HEK293 (cell line): ENCODE measurements around the gene MYBPH.
A peak's percentile ranks its signal among the peaks of the same experiment; 100 is the strongest.

Source experiments
- CTCF ChIA-PET: fragments of 350-600 bp; formaldehyde crosslinking; extraction: SDS; loops from one replicate; lab custom pipeline; 2021; ENCODE audit warnings: antibody characterized with exemption; lab: Yijun Ruan, JAX
- POLR2A ChIA-PET: fragments of 300-600 bp; formaldehyde crosslinking; extraction: SDS; loops from one replicate; lab custom pipeline; 2020; ENCODE audit warnings: antibody characterized with exemption, inconsistent platforms; lab: Yijun Ruan, JAX
- H3K27ac ChIP-seq: fragments of 200-500 bp; sonication (Bioruptor generic); 2 replicates; pipeline ENCODE4 v1.5.1; 2014; ENCODE audit warnings: low read depth, low read length, control low read depth, inconsistent platforms; ENCODE audit errors: extremely low read depth
- H3K36me3 ChIP-seq, 2 experiments: fragments of 200-500 bp in 1 of 2; sonication (Bioruptor generic) in 1 of 2; 1 replicate in 1 of 2; 2 replicates in 1 of 2; pipeline ENCODE4 v1.5.1; 2014 to 2017; ENCODE audit warnings: inconsistent platforms in 2 of 2, low read length in 2 of 2; ENCODE audit not compliant: control insufficient read depth in 2 of 2, insufficient read depth in 1 of 2
- H3K4me1 ChIP-seq: fragments of 200-500 bp; sonication (Bioruptor generic); 2 replicates; pipeline ENCODE4 v1.5.1; 2014; ENCODE audit warnings: mild to moderate bottlenecking, low read length, inconsistent platforms; ENCODE audit not compliant: control insufficient read depth, insufficient read depth
- H3K4me3 ChIP-seq: 2 replicates; pipeline ENCODE4 v1.5.1; 2011; ENCODE audit warnings: low read depth, mild to moderate bottlenecking, control low read depth, low read length, moderate library complexity
- H3K9me3 ChIP-seq: fragments of 200-500 bp; sonication (Bioruptor generic); 2 replicates; pipeline ENCODE4 v1.5.1; 2014; ENCODE audit warnings: low read depth, low read length, inconsistent platforms; ENCODE audit not compliant: control insufficient read depth, insufficient read depth
- GLIS1 ChIP-seq: fragments of 450-650 bp; formaldehyde crosslinking; IDR thresholded peaks from 2 replicates; pipeline ENCODE4 v1.5.1; 2016; ENCODE audit warnings: missing biosample characterization, missing genetic modification characterization
- HIC1 ChIP-seq: fragments of 450-650 bp; formaldehyde crosslinking; IDR thresholded peaks from 2 replicates; pipeline ENCODE4 v1.5.1; 2016; ENCODE audit warnings: missing biosample characterization, missing genetic modification characterization
- PATZ1 ChIP-seq: fragments of 450-650 bp; formaldehyde crosslinking; IDR thresholded peaks from 2 replicates; pipeline ENCODE4 v1.5.1; 2016; ENCODE audit warnings: missing biosample characterization, missing genetic modification characterization
- ZFHX2 ChIP-seq: fragments of 450-650 bp; formaldehyde crosslinking; conservative IDR thresholded peaks from 2 replicates; pipeline ENCODE4 v1.5.1; 2016; ENCODE audit warnings: missing biosample characterization, missing genetic modification characterization
- ZFP69B ChIP-seq: fragments of 450-650 bp; formaldehyde crosslinking; IDR thresholded peaks from 2 replicates; pipeline ENCODE4 v1.5.1; 2016; ENCODE audit warnings: missing biosample characterization, missing genetic modification characterization
- ZIC2 ChIP-seq: fragments of 450-650 bp; formaldehyde crosslinking; IDR thresholded peaks from 2 replicates; pipeline ENCODE4 v1.5.1; 2016; ENCODE audit warnings: missing biosample characterization, missing genetic modification characterization
- ZNF23 ChIP-seq: fragments of 450-650 bp; formaldehyde crosslinking; IDR thresholded peaks from 2 replicates; pipeline ENCODE4 v1.5.1; 2016; ENCODE audit warnings: missing biosample characterization, missing genetic modification characterization, borderline replicate concordance
- ZNF274 ChIP-seq, 2 experiments: fragments of 200-500 bp in 1 of 2; fragments of 450-650 bp in 1 of 2; sonication (Bioruptor generic) in 1 of 2; formaldehyde crosslinking in 1 of 2; IDR thresholded peaks; 2 replicates each; pipeline versions ENCODE4 v1.5.1 to v1.6.1; 2014 to 2016; ENCODE audit warnings: borderline replicate concordance in 1 of 2, inconsistent platforms in 1 of 2, low read length in 1 of 2, missing biosample characterization in 1 of 2, missing genetic modification characterization in 1 of 2
- ZNF335 ChIP-seq: fragments of 450-650 bp; formaldehyde crosslinking; conservative IDR thresholded peaks from 2 replicates; pipeline ENCODE4 v1.5.1; 2016; ENCODE audit warnings: missing biosample characterization, missing genetic modification characterization
- ZNF521 ChIP-seq: fragments of 450-650 bp; formaldehyde crosslinking; IDR thresholded peaks from 2 replicates; pipeline ENCODE4 v1.5.1; 2017; ENCODE audit warnings: missing biosample characterization, mild to moderate bottlenecking, missing genetic modification characterization
- ZNF561 ChIP-seq: fragments of 450-650 bp; IDR thresholded peaks from 2 replicates; pipeline ENCODE4 v1.5.1; 2018; ENCODE audit warnings: missing biosample characterization, missing genetic modification characterization, borderline replicate concordance
- ZNF639 ChIP-seq: fragments of 450-650 bp; formaldehyde crosslinking; IDR thresholded peaks from 2 replicates; pipeline ENCODE4 v1.5.1; 2016; ENCODE audit warnings: missing biosample characterization, missing genetic modification characterization
- ZNF692 ChIP-seq: fragments of 450-650 bp; formaldehyde crosslinking; IDR thresholded peaks from 2 replicates; pipeline ENCODE4 v1.5.1; 2016; ENCODE audit warnings: missing biosample characterization, missing genetic modification characterization
- ZNF707 ChIP-seq: fragments of 450-650 bp; formaldehyde crosslinking; IDR thresholded peaks from 2 replicates; pipeline ENCODE4 v1.5.1; 2016; ENCODE audit warnings: missing biosample characterization, missing genetic modification characterization
- ZNF785 ChIP-seq: fragments of 450-650 bp; formaldehyde crosslinking; IDR thresholded peaks from 2 replicates; pipeline ENCODE4 v1.5.1; 2016; ENCODE audit warnings: missing biosample characterization, missing genetic modification characterization

Gene MYBPH

GRCh38 chr1:203131548-203132200 is 44.0 kb downstream of the MYBPH start:
- no peaks in the 10 kb centered on the region for H3K36me3 ChIP-seq
- no peaks in the 10 kb centered on the region for H3K9me3 ChIP-seq
- no peaks in the 10 kb centered on the region for H3K4me1 ChIP-seq
- TF ChIP-seq ZIC2 (peak; percentile 66), ZNF561 (tag by site-specific recombination) (no peak)
- no peak overlapping the region for H3K27ac ChIP-seq
- POLR2A ChIA-PET = no interaction called here
- CTCF ChIA-PET = interaction anchor here (2.0 to 3.8 kb wide), 4 partner anchors 14 to 92 kb away, joined by 13 to 21 read pairs (median 16); no protein-coding TSS in a partner anchor
- H3K4me3 ChIP-seq = no peak overlapping the region

GRCh38 chr1:203130358-203130985 is 45.2 kb downstream of the MYBPH start:
- Histone ChIP-seq H3K9me3 (no peaks in the 10 kb centered on the region), H3K36me3 (no peaks in the 10 kb centered on the region), H3K27ac (no peak overlapping the region), H3K4me3 (no peak overlapping the region), H3K4me1 (no peaks in the 10 kb centered on the region)
- CTCF ChIA-PET = interaction anchor here (0.8 to 3.7 kb wide), 4 partner anchors 12 to 85 kb away, joined by 5 to 19 read pairs (median 7); no protein-coding TSS in a partner anchor
- TF ChIP-seq PATZ1 (tag by site-specific recombination) (no peak), HIC1 (no peak), ZNF639 (tag by site-specific recombination) (no peak), ZNF23 (no peak), ZNF521 (tag by site-specific recombination) (no peak), ZNF785 (tag by site-specific recombination) (no peak), ZFP69B (tag by site-specific recombination) (peak; percentile 61; the same call in 1 of the 2 replicates), ZNF707 (tag by site-specific recombination) (no peak), ZNF692 (tag by site-specific recombination) (peak; percentile 72)
- POLR2A ChIA-PET = no interaction called here

- Histone ChIP-seq H3K4me1 (no peaks in the 10 kb centered on the region), H3K9me3 (no peaks in the 10 kb centered on the region), H3K27ac (no peak overlapping the region), H3K36me3 (no peaks in the 10 kb centered on the region), H3K4me3 (no peak overlapping the region)
- ChIA-PET CTCF (interaction anchor here (0.8 to 9.1 kb wide), 7 partner anchors 12 to 89 kb away, joined by 5 to 70 read pairs (median 7); no protein-coding TSS in a partner anchor), POLR2A (no interaction called here)
- TF ChIP-seq ZNF274 (IDR thresholded peaks at IDR 0.05; ENCODE audit: low read length) = no peak
- TF ChIP-seq ZNF274 (tag by site-specific recombination; IDR thresholded peaks at IDR 0.05; ENCODE audit: borderline replicate concordance) = no peak
- TF ChIP-seq ZFHX2 = peak; percentile 25; the same call in 1 of the 2 replicates
- peak; percentile 79 for TF ChIP-seq GLIS1
- TF ChIP-seq ZIC2 = peak; percentile 75
- TF ChIP-seq ZNF335 (tag by site-specific recombination) = peak; percentile 86
Observed at GRCh38 chr1:203129501-203130231, 46.0 kb downstream of the MYBPH start.
